ENCODE data around the gene RBP3. TPM values are rescaled to one million over a fixed set of nuclear protein-coding genes. Genes with fewer than 3 reads are reported as not detected.

Gene RBP3
- total and polyA plus RNA-seq, 11 donors, result not detected

DNA sequence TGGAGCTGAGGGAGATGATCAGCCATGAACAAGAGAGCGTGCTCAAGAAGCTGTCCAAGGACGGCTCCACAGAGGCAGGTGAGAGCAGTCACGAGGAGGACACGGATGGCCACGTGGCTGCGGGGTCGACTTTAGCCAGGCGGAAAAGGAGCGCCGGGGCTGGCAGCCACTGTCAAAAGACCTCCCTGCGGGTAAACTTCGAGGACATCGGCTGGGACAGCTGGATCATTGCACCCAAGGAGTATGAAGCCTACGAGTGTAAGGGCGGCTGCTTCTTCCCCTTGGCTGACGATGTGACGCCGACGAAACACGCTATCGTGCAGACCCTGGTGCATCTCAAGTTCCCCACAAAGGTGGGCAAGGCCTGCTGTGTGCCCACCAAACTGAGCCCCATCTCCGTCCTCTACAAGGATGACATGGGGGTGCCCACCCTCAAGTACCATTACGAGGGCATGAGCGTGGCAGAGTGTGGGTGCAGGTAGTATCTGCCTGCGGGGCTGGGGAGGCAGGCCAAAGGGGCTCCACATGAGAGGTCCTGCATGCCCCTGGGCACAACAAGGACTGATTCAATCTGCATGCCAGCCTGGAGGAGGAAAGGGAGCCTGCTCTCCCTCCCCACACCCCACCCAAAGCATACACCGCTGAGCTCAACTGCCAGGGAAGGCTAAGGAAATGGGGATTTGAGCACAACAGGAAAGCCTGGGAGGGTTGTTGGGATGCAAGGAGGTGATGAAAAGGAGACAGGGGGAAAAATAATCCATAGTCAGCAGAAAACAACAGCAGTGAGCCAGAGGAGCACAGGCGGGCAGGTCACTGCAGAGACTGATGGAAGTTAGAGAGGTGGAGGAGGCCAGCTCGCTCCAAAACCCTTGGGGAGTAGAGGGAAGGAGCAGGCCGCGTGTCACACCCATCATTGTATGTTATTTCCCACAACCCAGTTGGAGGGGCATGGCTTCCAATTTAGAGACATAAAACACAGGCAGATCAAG lies 22.6 kb upstream of the RBP3 start:
- ATAC-seq (no peak), DNase-seq (no peak)
- Histone ChIP-seq H3K4me1 (peaks cover 0 to 13% (median 0%) of the 10 kb centered on the region in 12 donors), H3K27ac (no peak overlapping the region), H3K36me3 (no peaks in the 10 kb centered on the region), H3K9me3 (no peaks in the 10 kb centered on the region), H3K27me3 (peaks cover 0 to 16% (median 0%) of the 10 kb centered on the region in 9 donors), H3K4me3 (no peak overlapping the region)
- intact Hi-C loops (cut with DNase I), result no loop called here
- 89 to 95% (median 89%) methylated on average over 27 to 30 of the region's 30 CpGs for WGBS, 4 donors
- TF ChIP-seq, protein P1, sequence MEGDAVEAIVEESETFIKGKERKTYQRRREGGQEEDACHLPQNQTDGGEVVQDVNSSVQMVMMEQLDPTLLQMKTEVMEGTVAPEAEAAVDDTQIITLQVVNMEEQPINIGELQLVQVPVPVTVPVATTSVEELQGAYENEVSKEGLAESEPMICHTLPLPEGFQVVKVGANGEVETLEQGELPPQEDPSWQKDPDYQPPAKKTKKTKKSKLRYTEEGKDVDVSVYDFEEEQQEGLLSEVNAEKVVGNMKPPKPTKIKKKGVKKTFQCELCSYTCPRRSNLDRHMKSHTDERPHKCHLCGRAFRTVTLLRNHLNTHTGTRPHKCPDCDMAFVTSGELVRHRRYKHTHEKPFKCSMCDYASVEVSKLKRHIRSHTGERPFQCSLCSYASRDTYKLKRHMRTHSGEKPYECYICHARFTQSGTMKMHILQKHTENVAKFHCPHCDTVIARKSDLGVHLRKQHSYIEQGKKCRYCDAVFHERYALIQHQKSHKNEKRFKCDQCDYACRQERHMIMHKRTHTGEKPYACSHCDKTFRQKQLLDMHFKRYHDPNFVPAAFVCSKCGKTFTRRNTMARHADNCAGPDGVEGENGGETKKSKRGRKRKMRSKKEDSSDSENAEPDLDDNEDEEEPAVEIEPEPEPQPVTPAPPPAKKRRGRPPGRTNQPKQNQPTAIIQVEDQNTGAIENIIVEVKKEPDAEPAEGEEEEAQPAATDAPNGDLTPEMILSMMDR (IDR thresholded peaks at IDR 0.05), result no peak
- TF ChIP-seq POLR2A (IDR thresholded peaks at IDR 0.05), result no peak

- Histone ChIP-seq H3K9me3 (no peaks in the 10 kb centered on the region), H3K4me3 (no peak overlapping the region), H3K27me3 (peaks cover 0 to 13% (median 0%) of the 10 kb centered on the region in 9 donors), H3K27ac (peak overlapping the region in 3 of 12 donors; percentile 2 to 40 (median 37)), H3K4me1 (peaks cover 0 to 13% (median 0%) of the 10 kb centered on the region in 12 donors), H3K36me3 (no peaks in the 10 kb centered on the region)
- WGBS, 4 donors, result 31 to 42% (median 37%) methylated on average over 4 to 5 of the region's 5 CpGs
- intact Hi-C loops (cut with DNase I), result no loop called here
- DNase-seq (no peak), ATAC-seq (peak; percentile 69 to 80 (median 77))
- no peak for TF ChIP-seq POLR2A (IDR thresholded peaks at IDR 0.05)
- TF ChIP-seq, protein P1 (IDR thresholded peaks at IDR 0.05), result no peak
Observed at GRCh38 chr10:47326306-47326926, 21.7 kb upstream of the RBP3 start.

DNA sequence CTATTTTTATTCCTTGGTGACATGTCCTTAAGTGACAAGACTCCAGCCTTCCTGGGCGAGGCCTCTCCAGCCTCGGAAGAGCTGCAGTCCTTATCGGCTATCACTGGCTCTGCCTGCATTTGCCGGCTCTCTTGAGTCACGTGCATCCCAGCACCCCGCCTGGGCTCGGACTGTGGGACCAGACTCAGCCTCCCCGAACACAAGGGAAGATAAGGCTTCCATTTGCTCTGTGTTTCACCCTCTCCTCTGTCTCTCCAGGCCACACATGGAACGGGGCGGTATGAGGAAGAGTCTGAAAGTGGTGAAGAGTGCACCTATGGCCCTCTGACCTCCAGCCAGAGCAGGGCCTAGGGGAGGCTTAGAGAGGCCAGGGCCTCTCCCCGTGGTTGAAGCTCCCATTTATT lies 21.2 kb upstream of the RBP3 start:
- peaks cover 0 to 13% (median 0%) of the 10 kb centered on the region in 12 donors for H3K4me1 ChIP-seq
- intact Hi-C loops (cut with DNase I), result no loop called here
- 26 to 40% (median 28%) methylated on average over 11 of the region's 11 CpGs for WGBS, 4 donors
- peak; percentile 69 to 88 (median 76) for ATAC-seq
- TF ChIP-seq, protein P1 (IDR thresholded peaks at IDR 0.05), result no peak
- no peak for TF ChIP-seq POLR2A (IDR thresholded peaks at IDR 0.05)
- H3K9me3 ChIP-seq, result no peaks in the 10 kb centered on the region
- no peaks in the 10 kb centered on the region for H3K36me3 ChIP-seq
- peak overlapping the region in 3 of 12 donors; percentile 2 to 40 (median 37) for H3K27ac ChIP-seq
- peaks cover 0 to 10% (median 0%) of the 10 kb centered on the region in 9 donors for H3K27me3 ChIP-seq
- H3K4me3 ChIP-seq, result no peak overlapping the region
- peak in 2 of 5 donors; percentile 48 to 58 for DNase-seq

- no peaks in the 10 kb centered on the region for H3K36me3 ChIP-seq
- TF ChIP-seq, protein P1 (IDR thresholded peaks at IDR 0.05), result no peak
- no peak for TF ChIP-seq POLR2A (IDR thresholded peaks at IDR 0.05)
- ATAC-seq (no peak), DNase-seq (no peak)
- no peaks in the 10 kb centered on the region for H3K27me3 ChIP-seq
- no peaks in the 10 kb centered on the region for H3K9me3 ChIP-seq
- 84 to 93% (median 88%) methylated on average over 4 of the region's 4 CpGs for WGBS, 4 donors
- no peak overlapping the region for H3K27ac ChIP-seq
- intact Hi-C loops (cut with DNase I), result no loop called here
- peaks cover 0 to 10% (median 0%) of the 10 kb centered on the region in 12 donors for H3K4me1 ChIP-seq
- no peak overlapping the region for H3K4me3 ChIP-seq
Observed at GRCh38 chr10:47329855-47330254, 18.3 kb upstream of the RBP3 start.

Data from heart left ventricle (tissue), 16 donors.